Hematopoietic multipotent progenitor cell treated with erythropoietin and hydrocortisone succinate and interleukin-3 and kit ligand, for 17 days (in vitro differentiated cells): Measurements from ENCODE around the gene DIAPH1.
A peak's percentile ranks its signal among the peaks of the same experiment; 100 is the strongest.
"Not testable (repeated sequence)": the region's sequence is repeated elsewhere in the genome, so short reads cannot be mapped to it uniquely, and the experiment has no call there.

ENCODE experiments used
- DNase-seq: peaks from one replicate; pipeline ENCODE4 v3.0.0-alpha.2; 2015; ENCODE audit warnings: low spot score

DIAPH1 gene

GRCh38 chr5:141609921-141610320, 8.9 kb downstream of the DIAPH1 start:
- not testable (repeated sequence) for DNase-seq

GRCh38 chr5:141609044-141609443, 9.8 kb downstream of the DIAPH1 start:
- no peak for DNase-seq

- no peak for DNase-seq
Observed at GRCh38 chr5:141608557-141608956, 10.2 kb downstream of the DIAPH1 start.

GRCh38 chr5:141608046-141608445, 10.8 kb downstream of the DIAPH1 start:
- DNase-seq: no peak

GRCh38 chr5:141605523-141606277, 13.1 kb downstream of the DIAPH1 start:
- peak; percentile 42 for DNase-seq

GRCh38 chr5:141603923-141604717, 14.7 kb downstream of the DIAPH1 start:
- DNase-seq: peak; percentile 67

GRCh38 chr5:141602606-141603005, 16.2 kb downstream of the DIAPH1 start:
- no peak for DNase-seq

- DNase-seq: no peak
Observed at GRCh38 chr5:141598391-141599345, 20.1 kb downstream of the DIAPH1 start.

- DNase-seq: no peak
Observed at GRCh38 chr5:141597814-141598213, 21.0 kb downstream of the DIAPH1 start.

- no peak for DNase-seq
Observed at GRCh38 chr5:141597394-141597793, 21.4 kb downstream of the DIAPH1 start.

- DNase-seq: no peak
Observed at GRCh38 chr5:141596867-141597266, 21.9 kb downstream of the DIAPH1 start.

GRCh38 chr5:141590127-141590526, 28.7 kb downstream of the DIAPH1 start:
- no peak for DNase-seq

- no peak for DNase-seq
Observed at GRCh38 chr5:141586246-141586645, 32.6 kb downstream of the DIAPH1 start.

- no peak for DNase-seq
Observed at GRCh38 chr5:141585594-141585993, 33.2 kb downstream of the DIAPH1 start.

GRCh38 chr5:141574122-141574510, 44.7 kb downstream of the DIAPH1 start:
- DNase-seq: no peak

- no peak for DNase-seq
Observed at GRCh38 chr5:141573489-141574121, 45.2 kb downstream of the DIAPH1 start.

- DNase-seq: no peak
Observed at GRCh38 chr5:141570655-141571054, 48.1 kb downstream of the DIAPH1 start.

- DNase-seq: peak; percentile 53
Observed at GRCh38 chr5:141567513-141568117, 51.2 kb downstream of the DIAPH1 start.

- DNase-seq: no peak
Observed at GRCh38 chr5:141565826-141566570, 52.8 kb downstream of the DIAPH1 start.

- DNase-seq: peak; percentile 96
Observed at GRCh38 chr5:141564216-141564692, 54.5 kb downstream of the DIAPH1 start.
